Liver (tissue), 3 donors: ENCODE measurements around the gene PTPRC.

Source experiments
- ATF3 ChIP-seq: IDR thresholded peaks from 2 replicates; pipeline ENCODE4 v1.6.1; 2016; ENCODE audit warnings: antibody characterized with exemption
- CTCF ChIP-seq: fragments of 150-350 bp; IDR thresholded peaks from 2 replicates; pipeline ENCODE4 v1.5.1; 2017; ENCODE audit warnings: improper control_type of control experiment, low read depth, low read length; ENCODE audit not compliant: missing input control
- EGR1 ChIP-seq, 2 donors: IDR thresholded peaks; 2 replicates each; pipeline ENCODE4 v1.6.1; 2016 to 2018; ENCODE audit warnings: antibody characterized with exemption in 2 of 2, low read depth in 2 of 2
- FOXA1 ChIP-seq: IDR thresholded peaks from 2 replicates; pipeline ENCODE4 v1.6.1; 2016; ENCODE audit warnings: antibody characterized with exemption
- GABPA ChIP-seq, 2 donors: IDR thresholded peaks in 1 of 2; conservative IDR thresholded peaks in 1 of 2; 2 replicates each; pipeline ENCODE4 v1.6.1; 2016; ENCODE audit warnings: antibody characterized with exemption in 2 of 2, mild to moderate bottlenecking in 1 of 2, moderate library complexity in 1 of 2
- HNF4G ChIP-seq: IDR thresholded peaks from 2 replicates; pipeline ENCODE4 v1.6.1; 2016; ENCODE audit warnings: antibody characterized with exemption
- JUND ChIP-seq, 2 donors: IDR thresholded peaks; 2 replicates each; pipeline ENCODE4 v1.6.1; 2016; ENCODE audit warnings: antibody characterized with exemption in 2 of 2
- NR2F2 ChIP-seq: IDR thresholded peaks from 2 replicates; pipeline ENCODE4 v1.6.1; 2016; ENCODE audit warnings: antibody characterized with exemption
- RAD21 ChIP-seq, 2 donors: IDR thresholded peaks; 2 replicates each; pipeline ENCODE4 v1.6.1; 2016; ENCODE audit warnings: antibody characterized with exemption in 2 of 2, mild to moderate bottlenecking in 2 of 2
- REST ChIP-seq: IDR thresholded peaks from 2 replicates; pipeline ENCODE4 v1.6.1; 2016; ENCODE audit warnings: antibody characterized with exemption, mild to moderate bottlenecking
- RXRA ChIP-seq, 2 donors: IDR thresholded peaks; 2 replicates each; pipeline ENCODE4 v1.6.1; 2017 to 2018; ENCODE audit warnings: antibody characterized with exemption in 2 of 2, mild to moderate bottlenecking in 1 of 2
- SP1 ChIP-seq: IDR thresholded peaks from 2 replicates; pipeline ENCODE4 v1.6.1; 2018; ENCODE audit warnings: antibody characterized with exemption, mild to moderate bottlenecking
- ZBTB33 ChIP-seq: IDR thresholded peaks from 2 replicates; pipeline ENCODE4 v1.6.1; 2016; ENCODE audit warnings: antibody characterized with exemption
- donor health status: healthy.
- donor health status: healthy.

- TF ChIP-seq CTCF: no peak
- no peak for TF ChIP-seq RAD21 (IDR thresholded peaks at IDR 0.05)
- no peak for TF ChIP-seq REST
- TF ChIP-seq JUND (IDR thresholded peaks at IDR 0.05): no peak
- TF ChIP-seq ZBTB33: no peak
- TF ChIP-seq FOXA1: no peak
- no peak for TF ChIP-seq SP1
- no peak for TF ChIP-seq GABPA (IDR thresholded peaks at IDR 0.05 in 1 of 2, conservative IDR thresholded peaks at IDR 0.05 in 1 of 2)
- no peak for TF ChIP-seq HNF4G
- no peak for TF ChIP-seq ATF3
- no peak for TF ChIP-seq EGR1 (IDR thresholded peaks at IDR 0.05; ENCODE audit: low read depth in 2 of 2)
- no peak for TF ChIP-seq NR2F2
- TF ChIP-seq RXRA (IDR thresholded peaks at IDR 0.05): no peak
Observed at GRCh38 chr1:198656500-198656932, 17.7 kb downstream of the PTPRC start.
